Measurements from ENCODE around the gene PSMB7. TPM values are rescaled to one million over a fixed set of nuclear protein-coding genes. Genes with fewer than 3 reads are reported as not detected.

PSMB7 gene
- total RNA-seq, 3 donors from 2014 or later, result 157 to 206 (median 162) TPM

DNA sequence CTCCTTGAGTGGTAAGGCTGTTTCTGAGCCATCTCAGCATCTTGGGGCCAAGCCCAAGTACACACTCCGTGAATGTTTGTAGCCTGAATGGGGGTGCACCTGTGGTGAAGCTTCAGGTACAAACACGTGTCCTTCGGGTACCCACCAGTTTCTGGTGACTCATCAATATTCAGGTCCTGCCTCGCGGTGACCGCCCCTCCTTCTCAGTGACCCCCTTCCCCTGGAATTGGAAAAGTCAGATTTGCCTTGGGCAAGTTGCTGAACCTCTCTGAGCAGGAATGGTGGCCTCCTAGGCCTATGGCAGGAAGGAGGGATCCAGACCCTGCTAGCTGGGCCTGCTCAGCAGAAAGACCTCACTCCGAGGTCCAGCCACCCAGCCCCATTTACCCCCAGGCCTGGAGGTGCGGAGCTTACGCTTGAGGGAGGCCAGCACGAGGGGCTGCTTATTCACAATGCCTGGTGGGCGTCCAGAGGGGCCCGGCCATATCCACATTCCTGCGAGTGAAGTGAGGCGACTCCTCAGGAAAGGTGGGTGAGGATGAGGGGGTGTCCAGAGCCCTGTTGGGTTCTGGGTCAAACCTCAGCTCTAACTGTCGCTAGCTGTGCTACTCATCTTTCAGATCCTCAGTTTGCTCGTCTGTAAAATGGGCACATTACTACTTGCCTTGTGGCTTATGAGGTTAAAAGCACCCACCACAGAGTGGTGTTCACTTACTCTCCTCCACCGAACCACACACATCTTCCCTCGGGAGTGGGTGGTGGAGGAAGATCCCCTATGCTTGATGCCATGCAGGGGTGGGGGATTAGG is 42.0 kb upstream of the PSMB7 start:
- no peaks in the 10 kb centered on the region for H3K4me1 ChIP-seq
- H3K9me3 ChIP-seq, result no peaks in the 10 kb centered on the region
- H3K36me3 ChIP-seq, result no peaks in the 10 kb centered on the region
- intact Hi-C loops (cut with DNase I; ENCODE audit: low total_unique reads), result no loop called here
- H3K27ac ChIP-seq, result no peak overlapping the region
- peaks cover 0 to 22% of the 10 kb centered on the region in 2 donors for H3K27me3 ChIP-seq
- no peak for DNase-seq (ENCODE audit: low spot score in 2 of 2)
- TF ChIP-seq, protein P1, sequence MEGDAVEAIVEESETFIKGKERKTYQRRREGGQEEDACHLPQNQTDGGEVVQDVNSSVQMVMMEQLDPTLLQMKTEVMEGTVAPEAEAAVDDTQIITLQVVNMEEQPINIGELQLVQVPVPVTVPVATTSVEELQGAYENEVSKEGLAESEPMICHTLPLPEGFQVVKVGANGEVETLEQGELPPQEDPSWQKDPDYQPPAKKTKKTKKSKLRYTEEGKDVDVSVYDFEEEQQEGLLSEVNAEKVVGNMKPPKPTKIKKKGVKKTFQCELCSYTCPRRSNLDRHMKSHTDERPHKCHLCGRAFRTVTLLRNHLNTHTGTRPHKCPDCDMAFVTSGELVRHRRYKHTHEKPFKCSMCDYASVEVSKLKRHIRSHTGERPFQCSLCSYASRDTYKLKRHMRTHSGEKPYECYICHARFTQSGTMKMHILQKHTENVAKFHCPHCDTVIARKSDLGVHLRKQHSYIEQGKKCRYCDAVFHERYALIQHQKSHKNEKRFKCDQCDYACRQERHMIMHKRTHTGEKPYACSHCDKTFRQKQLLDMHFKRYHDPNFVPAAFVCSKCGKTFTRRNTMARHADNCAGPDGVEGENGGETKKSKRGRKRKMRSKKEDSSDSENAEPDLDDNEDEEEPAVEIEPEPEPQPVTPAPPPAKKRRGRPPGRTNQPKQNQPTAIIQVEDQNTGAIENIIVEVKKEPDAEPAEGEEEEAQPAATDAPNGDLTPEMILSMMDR (IDR thresholded peaks at IDR 0.05), result no peak
- TF ChIP-seq POLR2A (IDR thresholded peaks at IDR 0.05), result no peak
- no peak for TF ChIP-seq POLR2AphosphoS5 (IDR thresholded peaks at IDR 0.05)
- H3K4me3 ChIP-seq, result no peak overlapping the region

DNA sequence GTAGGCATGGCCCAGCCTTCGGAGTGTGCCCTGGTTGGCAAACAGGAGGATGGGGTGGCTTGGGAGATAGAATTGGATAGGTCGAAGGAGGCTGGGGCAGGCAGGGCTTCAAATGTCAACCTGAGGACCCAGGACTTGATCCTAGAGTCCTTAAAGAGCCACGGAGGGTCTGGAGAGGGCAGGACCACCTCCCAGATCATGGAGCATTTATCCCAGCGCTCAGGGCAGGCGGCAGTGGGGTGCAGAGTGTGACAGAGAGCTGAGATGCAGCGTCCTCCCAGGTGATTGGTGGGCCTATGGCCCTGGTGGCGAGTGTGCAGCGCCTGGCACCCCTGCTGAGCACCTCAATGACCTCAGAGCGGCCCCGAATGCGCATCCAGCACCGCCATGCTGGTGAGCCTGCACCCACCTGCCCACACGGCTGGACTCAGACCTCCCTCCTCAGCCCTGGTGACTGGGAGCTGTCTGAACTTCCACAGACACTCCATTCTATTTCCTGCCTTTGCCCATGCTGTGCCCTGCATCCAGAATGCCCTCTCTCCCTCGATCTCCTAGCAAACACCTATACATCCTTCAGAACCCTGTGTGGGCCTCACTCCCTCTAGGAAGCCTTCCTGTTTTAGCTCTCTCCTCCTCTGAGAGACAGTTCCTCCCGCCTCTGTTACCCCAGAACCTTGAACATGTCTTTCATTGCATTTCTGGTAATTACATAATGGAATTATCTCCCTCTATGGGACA is 41.3 kb upstream of the PSMB7 start:
- peak in 1 of 2 donors; percentile 20 for DNase-seq (ENCODE audit: low spot score in 2 of 2)
- Histone ChIP-seq H3K4me1 (no peaks in the 10 kb centered on the region), H3K27me3 (peaks cover 0 to 30% of the 10 kb centered on the region in 2 donors), H3K27ac (no peak overlapping the region), H3K4me3 (no peak overlapping the region), H3K36me3 (no peaks in the 10 kb centered on the region), H3K9me3 (no peaks in the 10 kb centered on the region)
- intact Hi-C loops (cut with DNase I; ENCODE audit: low total_unique reads), result no loop called here
- TF ChIP-seq, protein P1 (IDR thresholded peaks at IDR 0.05), result no peak
- TF ChIP-seq POLR2A (IDR thresholded peaks at IDR 0.05) (no peak), POLR2AphosphoS5 (IDR thresholded peaks at IDR 0.05) (no peak)

DNA sequence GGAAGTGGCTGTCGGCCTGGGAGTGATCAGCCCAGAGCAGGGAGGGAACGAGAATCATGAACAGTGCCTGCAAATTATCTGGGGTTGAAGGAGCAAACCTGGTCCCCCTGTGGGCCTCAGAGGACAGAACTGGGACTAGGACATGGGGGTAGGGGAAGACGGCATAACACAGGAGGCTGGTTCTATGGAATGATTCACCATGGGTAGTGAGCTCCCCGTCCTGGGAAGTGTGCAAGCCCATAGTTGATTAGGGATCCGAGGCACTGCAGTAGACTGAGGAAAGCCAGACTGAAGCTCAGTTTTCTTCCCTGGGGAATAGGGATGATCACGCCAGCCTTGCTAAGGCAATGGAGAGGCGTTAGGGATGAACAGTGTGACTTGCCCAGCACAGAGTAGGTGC is 40.6 kb upstream of the PSMB7 start:
- DNase-seq (ENCODE audit: low spot score in 2 of 2), result peak in 1 of 2 donors; percentile 9
- intact Hi-C loops (cut with DNase I; ENCODE audit: low total_unique reads), result no loop called here
- H3K36me3 ChIP-seq, result no peaks in the 10 kb centered on the region
- no peaks in the 10 kb centered on the region for H3K9me3 ChIP-seq
- no peaks in the 10 kb centered on the region for H3K4me1 ChIP-seq
- H3K4me3 ChIP-seq, result no peak overlapping the region
- peaks cover 0 to 37% of the 10 kb centered on the region in 2 donors for H3K27me3 ChIP-seq
- no peak overlapping the region for H3K27ac ChIP-seq
- no peak for TF ChIP-seq POLR2A (IDR thresholded peaks at IDR 0.05)
- TF ChIP-seq, protein P1 (IDR thresholded peaks at IDR 0.05), result no peak
- no peak for TF ChIP-seq POLR2AphosphoS5 (IDR thresholded peaks at IDR 0.05)

DNA sequence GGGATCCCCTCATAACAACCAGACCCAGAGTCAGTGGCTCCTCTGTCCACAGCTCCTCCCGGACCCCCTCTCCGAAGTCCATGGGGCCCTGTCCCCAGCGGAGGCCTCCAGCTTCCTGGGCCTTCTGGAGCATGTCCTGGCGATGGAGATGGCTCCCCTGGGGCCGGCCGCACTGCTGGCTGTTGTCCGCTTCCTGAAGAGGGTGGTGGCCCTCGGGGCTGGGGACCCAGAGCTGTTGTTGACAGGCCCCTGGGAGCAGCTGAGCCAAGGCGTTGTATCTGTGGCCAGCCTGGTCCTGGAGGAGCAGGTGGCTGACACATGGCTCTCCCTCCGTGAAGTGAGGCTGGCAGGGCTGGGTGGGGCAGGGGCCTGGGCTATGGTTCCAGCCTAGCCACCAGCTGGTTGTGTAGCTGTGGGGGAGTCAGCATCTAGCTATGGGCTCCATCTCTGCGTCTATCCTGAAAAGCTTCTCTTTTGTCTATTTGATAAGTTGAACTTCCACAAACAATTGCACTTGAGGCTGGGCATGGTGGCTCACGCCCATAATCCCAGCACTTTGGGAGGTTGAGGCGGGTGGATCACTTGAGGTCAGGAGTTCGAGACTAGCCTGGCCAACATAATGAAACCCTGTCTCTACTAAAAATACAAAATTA is 39.7 kb upstream of the PSMB7 start:
- intact Hi-C loops (cut with DNase I; ENCODE audit: low total_unique reads), result no loop called here
- Histone ChIP-seq H3K9me3 (no peaks in the 10 kb centered on the region), H3K27ac (no peak overlapping the region), H3K36me3 (no peaks in the 10 kb centered on the region), H3K27me3 (peaks cover 0 to 46% of the 10 kb centered on the region in 2 donors), H3K4me3 (no peak overlapping the region), H3K4me1 (no peaks in the 10 kb centered on the region)
- TF ChIP-seq, protein P1 (IDR thresholded peaks at IDR 0.05), result no peak
- TF ChIP-seq POLR2AphosphoS5 (IDR thresholded peaks at IDR 0.05), result no peak
- no peak for TF ChIP-seq POLR2A (IDR thresholded peaks at IDR 0.05)
- DNase-seq (ENCODE audit: low spot score in 2 of 2), result no peak
